GM12865 (cell line): ENCODE data around the gene SLC10A6.
"Not testable (repeated sequence)": the region's sequence is repeated elsewhere in the genome, so short reads cannot be mapped to it uniquely, and the experiment has no call there.

Source experiments
- DNase-seq: peaks from one replicate; pipeline ENCODE4 v3.0.0; 2010; ENCODE audit warnings: low read depth
- H3K4me3 ChIP-seq: 2 replicates; pipeline ENCODE4 v1.5.1; 2011; ENCODE audit warnings: mild to moderate bottlenecking, low read depth, low read length, control low read depth
- CTCF ChIP-seq: IDR thresholded peaks from 2 replicates; pipeline ENCODE4 v1.5.1; 2011; ENCODE audit warnings: low read length, control low read depth, low read depth, inconsistent platforms; ENCODE audit not compliant: insufficient read depth; ENCODE audit errors: missing control alignments

The SLC10A6 gene

GRCh38 chr4:86892636-86892960, 43.4 kb upstream of the SLC10A6 start:
- no peak for TF ChIP-seq CTCF
- H3K4me3 ChIP-seq = peak overlapping the region; percentile 75
- peak; percentile 24 for DNase-seq

- TF ChIP-seq CTCF = no peak
- H3K4me3 ChIP-seq = peak within 1 kb of the TSS; percentile 75
- peak; percentile 77 for DNase-seq
Measured at GRCh38 chr4:86891762-86892635, 42.8 kb upstream of the SLC10A6 start, which contains the start of gene C4orf36. Gene C4orf36, minus strand, starts transcription at chr4:86892422. Its CDS starts 902 bp downstream, at chr4:86891520.

- no peak for TF ChIP-seq CTCF
- H3K4me3 ChIP-seq = no peak overlapping the region
- DNase-seq = no peak
Measured at GRCh38 chr4:86890790-86891189, 41.6 kb upstream of the SLC10A6 start.

GRCh38 chr4:86879641-86880040, 30.5 kb upstream of the SLC10A6 start:
- H3K4me3 ChIP-seq = no peak overlapping the region
- no peak for TF ChIP-seq CTCF
- DNase-seq = no peak

- no peak for DNase-seq
- H3K4me3 ChIP-seq = no peak overlapping the region
- TF ChIP-seq CTCF = no peak
Measured at GRCh38 chr4:86878640-86879039, 29.5 kb upstream of the SLC10A6 start.

GRCh38 chr4:86876894-86877685, 27.9 kb upstream of the SLC10A6 start:
- H3K4me3 ChIP-seq = no peak overlapping the region
- no peak for TF ChIP-seq CTCF
- DNase-seq = no peak

- H3K4me3 ChIP-seq, DNase-seq: not testable (repeated sequence)
Measured at GRCh38 chr4:86875436-86875835, 26.3 kb upstream of the SLC10A6 start.
